GM21786 (cell line): ENCODE measurements around the gene RNF141.

Source experiments
- ATAC-seq: cut with Tn5 transposase; IDR thresholded peaks from one replicate; pipeline ENCODE4 v1.9.1; 2021; ENCODE audit not compliant: unreplicated experiment

RNF141 gene, protein sequence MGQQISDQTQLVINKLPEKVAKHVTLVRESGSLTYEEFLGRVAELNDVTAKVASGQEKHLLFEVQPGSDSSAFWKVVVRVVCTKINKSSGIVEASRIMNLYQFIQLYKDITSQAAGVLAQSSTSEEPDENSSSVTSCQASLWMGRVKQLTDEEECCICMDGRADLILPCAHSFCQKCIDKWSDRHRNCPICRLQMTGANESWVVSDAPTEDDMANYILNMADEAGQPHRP

DNA sequence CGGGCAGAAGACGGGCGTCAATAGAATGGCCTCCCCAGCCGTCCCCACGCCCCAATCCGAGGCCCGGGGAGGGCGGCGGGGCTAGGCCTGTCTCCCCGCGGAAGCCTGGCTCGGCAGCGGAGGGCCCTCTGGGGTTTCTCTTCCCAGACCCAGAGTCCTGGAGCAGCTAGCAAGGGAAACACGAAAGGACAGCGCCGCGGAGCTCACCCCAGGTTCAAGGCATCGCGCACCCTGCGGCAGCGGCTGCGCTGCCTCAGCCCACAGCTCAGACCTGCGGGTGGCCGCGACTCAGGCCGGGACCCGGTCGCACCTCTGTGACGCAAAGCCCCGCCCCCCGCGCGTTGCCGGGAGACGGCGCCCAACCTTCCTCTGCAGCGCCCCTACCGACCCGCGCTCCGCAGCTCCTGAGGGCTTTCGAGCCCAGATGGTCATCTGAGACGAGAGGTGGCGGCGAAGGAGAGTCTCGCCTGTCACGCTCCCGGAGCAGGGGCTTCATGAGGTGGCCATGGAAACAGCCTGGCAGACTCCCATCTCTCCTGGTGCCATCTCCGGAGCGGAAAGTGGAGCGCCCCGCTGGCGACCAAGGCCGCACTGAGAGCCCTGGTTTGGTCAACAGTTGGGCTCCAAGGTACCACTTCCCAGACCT is at the start of gene RNF141:
TSS of gene RNF141 (minus strand) at position 273 of the 646 bp plus-strand sequence. CDS start 7,029 bp downstream, outside the sequence.
- peak; percentile 97 for ATAC-seq

DNA sequence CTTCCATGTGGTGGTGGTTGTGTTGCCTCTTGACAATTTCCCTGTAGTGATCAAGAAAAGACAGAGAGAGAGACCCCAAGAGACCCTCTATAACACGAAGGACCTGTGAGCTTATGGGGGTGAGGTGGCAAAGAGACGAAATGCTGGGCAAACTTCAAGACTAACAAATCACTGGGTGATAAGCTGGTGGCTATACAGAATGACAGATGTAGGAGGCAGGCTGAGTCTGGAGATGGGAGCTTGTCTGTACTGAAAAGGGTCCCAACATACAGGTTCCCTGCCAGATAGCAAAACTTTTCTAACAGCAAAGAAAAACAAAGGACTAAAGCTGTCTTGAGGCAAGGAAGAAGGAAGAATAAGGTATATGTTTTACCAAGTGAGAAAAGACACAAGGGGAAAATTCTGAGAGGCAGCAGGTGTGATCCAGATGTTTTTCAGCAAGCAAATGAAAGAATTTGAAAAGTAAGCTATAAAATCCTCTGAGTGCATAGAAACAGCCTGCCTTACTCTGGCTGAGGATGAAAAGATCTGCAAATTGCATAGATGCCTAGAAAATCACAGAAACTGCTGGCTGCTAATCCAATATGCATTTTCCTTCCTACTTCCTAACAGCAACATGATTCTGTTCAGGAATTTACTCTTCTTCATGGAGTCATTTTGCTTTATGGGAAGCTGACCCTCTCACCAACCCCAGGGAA is 49.4 kb upstream of the RNF141 start:
- no peak for ATAC-seq

DNA sequence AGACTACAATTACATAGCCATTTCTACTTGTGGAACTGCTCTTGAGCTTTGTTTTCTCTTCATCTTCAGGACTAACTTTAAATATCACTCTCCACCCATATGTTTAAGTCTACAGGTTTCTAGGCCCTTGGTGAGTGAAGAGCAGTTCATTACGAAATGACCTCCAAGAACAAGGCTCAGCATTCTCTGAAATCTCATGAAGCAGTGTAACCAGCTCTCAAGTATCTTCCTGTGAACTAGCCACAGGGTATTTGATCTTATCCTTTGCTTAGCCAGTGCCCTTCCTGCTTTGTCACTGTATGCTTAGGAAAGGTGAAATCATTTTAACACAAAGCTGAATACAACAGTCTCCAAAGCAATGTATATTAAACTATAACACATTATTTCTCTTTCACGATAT is 47.9 kb upstream of the RNF141 start:
- no peak for ATAC-seq

DNA sequence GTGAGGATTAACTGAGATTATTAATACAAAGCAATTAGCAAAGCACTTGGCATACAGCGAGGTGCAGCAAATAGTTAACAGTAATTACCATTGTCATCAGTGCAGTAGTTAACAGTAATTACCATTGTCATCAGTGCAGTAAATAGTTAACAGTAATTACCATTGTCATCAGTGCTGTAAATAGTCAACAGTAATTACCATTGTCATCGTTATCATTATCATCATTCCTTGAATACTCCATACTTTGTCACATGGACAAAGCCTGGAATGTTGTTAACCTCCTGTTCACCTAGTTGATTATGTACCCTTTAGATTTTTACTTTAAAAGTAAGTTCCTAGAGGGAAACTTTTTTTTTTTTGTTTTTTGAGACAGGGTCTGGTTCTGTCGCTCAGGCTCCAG is 47.0 kb upstream of the RNF141 start:
- ATAC-seq = no peak

DNA sequence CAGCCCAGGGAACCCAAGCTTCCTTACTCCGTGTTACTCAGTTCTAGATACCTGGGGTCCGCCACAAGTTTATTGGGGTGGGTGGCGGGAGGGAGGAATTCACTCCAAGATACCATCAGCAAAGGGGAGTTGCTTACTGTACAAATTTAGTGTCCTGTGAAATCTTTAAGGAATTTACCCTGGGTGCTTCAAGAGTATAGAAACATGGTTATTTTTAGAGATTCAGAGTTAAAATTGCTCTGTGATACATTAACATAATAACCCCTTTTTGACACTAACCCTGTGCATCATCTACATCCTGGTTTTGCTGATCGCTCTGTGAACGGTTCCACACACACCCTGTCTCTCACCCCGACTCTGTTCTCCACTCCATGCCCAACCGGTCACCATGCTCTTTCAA is 46.4 kb upstream of the RNF141 start:
- ATAC-seq = no peak

DNA sequence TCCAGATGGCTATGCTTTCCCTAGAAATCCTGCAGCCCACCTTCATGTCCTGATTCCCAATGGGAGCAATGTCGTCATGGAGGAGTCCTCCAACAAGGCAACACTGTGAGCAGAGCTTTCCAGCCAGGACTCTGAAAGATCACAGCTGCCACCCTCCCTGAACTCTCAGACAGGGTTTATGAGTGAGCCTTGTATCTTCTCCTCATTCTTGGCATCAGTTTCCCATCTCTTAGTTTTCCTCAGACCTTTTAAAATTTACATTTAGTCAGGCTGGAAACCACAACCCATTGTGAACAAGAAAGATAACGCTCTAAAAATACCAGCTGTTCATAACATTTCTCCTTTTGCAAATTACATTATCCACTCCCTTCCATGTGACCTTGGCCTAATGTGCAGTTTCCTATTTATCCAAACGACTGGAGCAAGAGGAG is 43.1 kb upstream of the RNF141 start:
- ATAC-seq = no peak

DNA sequence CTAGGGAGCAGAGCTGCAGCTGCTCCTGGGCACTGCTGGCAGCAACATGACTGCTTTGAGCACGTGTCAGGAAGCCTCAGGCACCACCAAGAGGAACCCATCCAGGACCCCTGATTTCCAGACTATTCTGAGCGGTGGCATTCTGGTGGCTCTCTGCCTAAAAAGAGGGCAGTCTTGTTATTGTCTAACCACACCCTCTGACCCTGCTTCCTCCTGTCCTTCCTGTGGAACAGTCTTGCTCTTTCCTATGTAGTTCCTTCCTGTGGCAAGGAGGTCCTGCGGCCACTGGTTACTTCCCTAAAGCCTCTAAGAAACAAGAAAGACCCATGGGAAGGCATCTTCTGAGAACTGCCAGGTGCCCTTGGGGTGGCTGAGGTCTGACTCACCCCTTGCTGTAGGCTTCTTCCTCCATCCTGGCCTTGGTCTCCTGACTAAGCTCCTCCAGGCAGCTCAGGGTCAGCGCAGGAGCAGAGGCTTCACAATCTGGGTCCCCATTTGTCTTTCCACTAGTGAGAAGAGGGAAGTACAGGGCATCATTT is 40.6 kb upstream of the RNF141 start:
- no peak for ATAC-seq

DNA sequence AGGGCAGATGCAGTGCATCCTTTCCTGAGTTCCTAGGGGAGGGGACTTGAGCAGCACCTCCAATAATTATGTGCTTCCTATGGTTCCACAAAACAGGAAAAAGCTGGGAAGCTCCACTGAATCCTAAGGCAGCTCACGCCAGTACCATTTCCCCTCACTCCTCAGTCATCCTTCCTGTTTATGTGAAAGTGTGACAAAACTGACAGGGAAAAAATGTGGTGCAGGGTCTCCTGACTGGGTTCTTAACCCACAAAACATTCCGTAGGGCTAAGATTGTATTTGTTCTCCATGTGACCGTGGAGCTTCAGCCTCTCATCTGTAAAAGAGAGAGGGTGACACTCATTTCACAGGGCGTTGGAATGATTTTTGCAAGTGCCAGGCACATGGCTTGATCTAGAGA is 39.6 kb upstream of the RNF141 start:
- no peak for ATAC-seq

DNA sequence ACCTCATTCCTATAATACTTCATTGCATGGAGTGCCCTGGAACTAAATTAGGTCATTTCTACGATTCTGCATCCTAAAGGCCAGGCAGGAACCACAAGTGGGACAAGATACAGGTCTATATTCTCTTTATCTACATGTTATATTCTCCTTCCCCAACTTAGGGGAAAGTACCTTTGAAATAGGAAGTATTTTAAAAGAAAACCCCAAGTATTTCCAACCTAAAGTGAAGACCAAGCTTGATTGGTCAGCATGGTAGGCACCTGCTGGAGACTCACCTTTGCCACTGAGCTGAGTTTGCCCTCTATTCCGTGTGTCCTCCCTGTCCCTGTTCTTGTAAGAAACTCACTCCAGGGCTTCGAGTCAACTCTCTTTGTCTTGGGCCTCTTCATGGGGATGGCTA is 38.7 kb upstream of the RNF141 start:
- ATAC-seq = no peak

DNA sequence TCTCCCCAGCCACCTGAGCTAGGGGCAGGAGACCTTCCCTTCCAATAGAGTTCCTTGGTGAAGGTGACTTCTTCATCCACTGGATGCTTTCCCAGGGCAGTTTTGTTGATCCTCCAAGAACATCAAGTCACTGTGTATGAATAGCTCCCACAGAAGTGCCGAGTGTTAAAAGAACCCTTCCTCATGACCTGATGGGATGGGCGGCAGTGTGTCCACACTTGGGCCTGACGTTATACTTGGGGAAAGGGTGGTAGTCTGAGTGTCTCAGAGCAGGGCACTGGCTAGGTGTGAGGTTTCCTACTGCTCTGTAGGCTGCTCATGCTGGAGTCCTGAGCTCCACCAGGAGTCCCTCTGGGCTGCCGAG is 35.0 kb upstream of the RNF141 start:
- no peak for ATAC-seq

DNA sequence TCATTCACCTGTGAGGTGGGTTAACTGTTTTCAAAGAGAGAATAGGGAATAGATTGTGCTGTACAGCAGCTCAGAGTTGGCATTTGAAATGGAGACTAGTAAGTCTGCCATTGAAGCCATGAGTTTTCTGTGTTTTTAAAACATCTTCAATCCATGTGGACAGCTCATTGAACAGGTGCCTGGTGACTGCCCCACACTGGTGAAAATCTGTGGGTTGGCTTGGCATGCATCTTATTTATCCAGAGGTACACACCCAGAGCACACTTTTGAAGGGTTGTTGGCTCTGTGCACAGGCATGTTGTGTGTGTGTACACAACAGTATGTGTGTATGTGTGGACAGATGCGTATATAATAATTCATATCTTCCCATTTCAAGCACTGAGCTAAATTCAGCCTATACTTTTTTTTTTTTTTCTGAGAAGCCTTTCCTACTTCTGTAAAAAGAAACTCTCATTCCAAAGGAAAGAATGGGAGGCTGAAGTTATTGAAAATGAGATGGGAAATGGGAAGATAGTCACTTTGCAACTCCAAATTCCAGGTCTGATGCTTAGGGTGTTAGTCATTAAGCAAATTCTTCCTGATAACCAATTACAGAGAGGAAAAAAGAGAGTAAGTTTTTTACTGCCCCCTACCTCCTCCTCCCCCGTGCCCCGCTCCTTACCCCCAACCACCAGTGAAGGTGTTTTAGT is 34.5 kb upstream of the RNF141 start:
- no peak for ATAC-seq

DNA sequence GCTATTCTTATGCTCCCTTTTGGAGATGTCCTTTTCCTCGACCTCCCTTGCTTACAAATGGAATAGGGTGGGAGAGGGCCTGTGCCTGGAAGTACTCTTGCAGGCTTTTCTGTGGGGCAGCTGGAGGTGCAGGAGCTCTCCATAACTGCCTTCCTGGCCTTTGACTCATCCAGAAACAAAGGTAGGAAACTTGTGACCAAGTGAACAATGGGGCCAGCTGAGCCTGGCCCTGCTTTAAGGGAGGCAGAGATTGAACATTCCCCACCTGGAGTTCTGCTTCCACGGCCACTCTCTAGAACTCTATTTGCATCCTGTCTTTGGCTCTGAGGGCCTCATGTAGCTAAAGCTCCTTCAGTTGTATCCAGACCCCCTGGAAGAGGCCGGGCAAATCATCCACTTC is 32.6 kb upstream of the RNF141 start:
- no peak for ATAC-seq

DNA sequence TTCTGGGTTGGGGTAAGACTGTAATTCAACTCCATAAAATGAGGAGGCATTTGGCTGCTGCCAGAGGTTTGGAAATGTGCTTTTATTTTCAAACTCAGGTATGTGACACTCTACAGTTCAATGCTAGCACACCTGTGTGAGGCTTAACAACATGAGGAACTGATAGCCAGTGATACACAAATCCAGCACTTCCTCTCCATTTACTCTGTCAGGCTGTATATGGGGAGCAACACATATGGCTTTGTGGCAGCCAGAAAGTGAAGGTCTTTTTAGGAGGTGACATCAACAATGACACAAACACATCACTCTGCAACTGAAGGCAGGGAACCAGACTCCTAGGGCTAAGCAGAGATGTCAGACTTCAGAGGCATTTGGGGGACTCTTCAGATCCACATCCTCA is 32.0 kb upstream of the RNF141 start:
- no peak for ATAC-seq

DNA sequence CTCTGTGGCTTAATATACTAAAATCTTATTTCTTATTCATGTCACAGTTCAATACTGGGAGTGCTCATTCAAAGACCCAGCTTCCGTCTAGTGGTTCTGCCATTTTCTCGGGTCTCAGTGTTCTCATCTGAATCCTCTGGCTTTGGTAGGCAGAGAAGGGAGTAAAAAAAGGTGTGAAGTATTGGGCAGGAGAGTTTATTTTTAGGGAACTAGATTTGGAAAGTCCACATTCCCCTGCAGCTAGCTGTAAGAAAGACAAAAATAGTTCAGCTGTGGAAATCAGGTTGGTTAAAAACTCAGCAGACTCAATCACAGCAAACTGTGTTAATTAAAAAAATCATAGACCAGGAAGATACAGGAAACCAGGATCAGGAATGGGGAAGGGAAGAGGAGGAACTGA is 31.5 kb upstream of the RNF141 start:
- no peak for ATAC-seq

DNA sequence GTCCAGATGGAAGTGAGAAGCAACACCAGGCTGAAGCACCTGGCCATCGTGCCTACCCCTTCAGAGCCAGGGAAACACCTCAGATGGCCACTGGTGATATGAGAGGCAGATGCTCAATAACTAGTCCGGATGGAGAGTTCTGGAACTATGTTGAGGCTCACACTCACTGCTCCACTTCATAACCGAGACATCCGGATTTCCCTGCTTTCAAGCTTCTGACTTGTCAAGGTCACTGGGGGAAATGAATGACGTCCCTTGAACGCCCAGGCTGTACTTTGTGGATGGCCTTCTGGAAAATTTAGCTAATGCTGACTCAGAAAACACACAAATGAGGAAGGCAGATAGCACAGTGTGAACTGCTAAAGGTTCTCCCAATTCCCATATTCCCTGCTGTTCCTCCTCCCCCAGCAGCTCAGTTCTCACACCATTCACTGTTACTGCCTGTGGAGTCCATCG is 27.5 kb upstream of the RNF141 start, which contains the start of gene LYVE1:
TSS of gene LYVE1 (minus strand) at position 180 of the 456 bp plus-strand sequence. CDS start at position 47, 133 bp downstream.
- ATAC-seq = no peak

DNA sequence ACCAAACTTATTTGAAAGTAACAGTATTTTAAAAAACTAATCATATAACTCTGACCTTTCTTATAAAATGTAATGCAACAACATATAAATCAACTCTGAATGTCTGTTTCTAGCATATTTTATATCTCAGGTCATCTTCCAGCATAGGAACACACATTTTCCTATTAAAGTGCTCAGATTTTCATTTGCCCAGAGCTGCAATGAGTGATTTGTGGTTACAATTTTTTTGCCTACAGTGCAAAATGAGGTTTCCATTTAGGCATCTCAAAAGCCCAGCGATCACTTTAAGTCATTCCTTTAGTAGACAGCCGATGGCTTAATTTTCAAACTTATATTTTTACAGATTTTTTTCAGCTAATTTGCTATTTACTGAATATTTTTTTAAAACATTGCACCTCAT is 26.5 kb upstream of the RNF141 start:
- no peak for ATAC-seq

DNA sequence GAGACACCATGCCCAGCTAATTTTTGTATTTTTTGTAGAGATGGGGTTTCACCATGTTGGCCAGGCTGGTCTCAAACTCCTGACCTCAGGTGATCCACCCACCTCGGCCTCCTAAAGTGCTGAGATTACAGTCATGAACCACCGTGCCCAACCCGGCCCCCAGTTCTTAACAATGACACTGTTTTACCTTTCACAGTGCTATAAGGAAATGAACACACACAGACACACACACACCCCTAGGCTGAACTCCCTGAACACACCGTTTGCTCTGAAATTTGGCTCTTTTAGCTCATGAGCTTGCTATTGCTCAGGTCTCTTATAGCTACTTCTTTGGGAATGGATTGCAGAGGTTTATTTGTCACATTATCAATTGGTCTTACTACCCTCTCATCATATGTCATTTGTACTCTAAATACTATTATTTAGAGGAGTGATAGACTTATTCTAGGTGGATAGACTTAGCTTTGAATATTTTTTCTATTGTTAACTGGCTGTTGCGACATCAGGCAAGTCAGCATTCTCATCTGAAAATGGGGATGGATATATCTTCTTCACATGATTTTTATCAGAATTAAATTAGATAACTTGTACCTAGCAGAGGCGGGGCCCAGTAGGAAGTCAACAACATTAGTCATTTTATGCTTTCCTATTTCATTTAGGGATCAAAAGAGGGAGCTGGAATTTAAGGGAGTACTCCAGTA is 25.4 kb upstream of the RNF141 start:
- ATAC-seq = no peak

DNA sequence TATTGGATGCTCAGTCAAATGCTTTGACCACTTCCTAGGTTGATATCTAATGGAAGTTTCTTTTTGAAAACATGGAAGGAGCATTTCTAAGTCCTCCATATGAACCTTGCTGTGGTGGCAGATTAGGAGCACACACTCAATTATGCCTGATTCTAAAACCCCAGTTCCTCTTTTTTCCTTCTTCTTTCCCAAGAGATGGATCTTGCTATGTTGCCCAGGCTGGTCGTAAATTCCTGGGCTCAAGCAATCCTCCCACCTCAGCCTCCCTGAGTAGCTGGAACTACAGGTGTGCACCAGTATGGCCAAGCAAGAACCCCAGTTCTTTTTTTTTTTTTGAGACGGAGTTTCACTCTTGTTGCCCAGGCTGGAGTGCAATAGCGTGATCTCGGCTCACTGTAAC is 24.5 kb upstream of the RNF141 start:
- ATAC-seq = no peak

DNA sequence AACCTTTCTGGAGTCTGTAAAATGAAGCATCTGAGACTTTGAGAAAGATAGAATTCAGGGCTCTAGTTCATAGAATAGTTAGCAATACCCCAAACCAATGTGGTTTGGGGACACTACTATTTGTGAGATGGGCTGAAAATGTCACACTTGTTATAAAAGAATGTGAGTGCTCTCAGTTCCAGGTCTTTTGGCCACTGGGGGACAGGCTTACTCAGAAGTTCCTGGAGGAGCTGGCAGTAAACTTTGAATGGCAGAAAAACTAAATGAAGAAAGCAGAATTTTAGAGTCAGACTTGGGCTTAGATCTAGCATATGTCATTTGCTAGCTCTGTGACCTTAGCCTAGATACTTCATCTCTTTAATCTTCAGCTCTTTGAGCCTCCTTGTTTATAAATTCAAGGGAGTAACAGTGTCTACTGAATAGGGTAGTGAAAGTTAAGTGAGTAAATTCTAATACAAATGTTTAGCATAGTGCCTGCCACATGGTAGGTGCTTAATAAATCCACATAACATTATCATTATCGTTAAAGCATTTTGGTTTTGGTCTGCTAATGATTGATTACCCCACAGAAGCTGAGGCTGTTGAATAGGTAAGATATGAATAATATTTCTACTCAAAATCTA is 23.8 kb upstream of the RNF141 start:
- no peak for ATAC-seq

DNA sequence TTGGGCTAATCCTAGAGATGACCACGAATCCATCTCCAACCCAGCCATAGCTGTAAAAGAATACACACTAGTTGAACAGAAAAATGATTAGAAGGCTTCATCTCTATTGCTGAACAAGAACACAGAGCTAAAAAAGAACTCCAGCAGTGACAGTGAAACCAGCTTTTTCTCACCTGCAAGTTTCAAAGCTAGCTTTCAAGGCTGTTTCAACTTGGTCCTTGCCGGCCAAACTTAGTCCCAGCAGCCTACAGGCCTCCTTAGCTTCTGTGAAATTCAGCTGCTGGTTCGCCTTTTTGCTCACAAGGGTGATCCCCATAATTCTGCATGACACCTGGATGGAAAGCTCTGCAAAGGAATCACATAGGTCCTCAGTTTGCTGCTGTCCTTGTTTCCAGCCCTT is 23.0 kb upstream of the RNF141 start:
- ATAC-seq = no peak
